ENCODE data around the gene TBC1D24. TPM values are rescaled to one million over a fixed set of nuclear protein-coding genes. Genes with fewer than 3 reads are reported as not detected.
"Not testable (repeated sequence)": the region's sequence is repeated elsewhere in the genome, so short reads cannot be mapped to it uniquely, and the experiment has no call there.

TBC1D24 gene
- total RNA-seq, 4 donors from 2014 or later, result 5.6 to 16.2 (median 13.6) TPM

- H3K4me1 ChIP-seq, result peaks cover 0 to 16% (median 5%) of the 10 kb centered on the region in 4 donors
- no peaks in the 10 kb centered on the region for H3K27me3 ChIP-seq
- H3K9me3 ChIP-seq, result no peaks in the 10 kb centered on the region
- peak overlapping the region; percentile 62 to 96 (median 88) for H3K4me3 ChIP-seq
- H3K36me3 ChIP-seq, result peaks cover 0 to 6% (median 0%) of the 10 kb centered on the region in 3 donors
- peak overlapping the region; percentile 60 to 79 (median 72) for H3K27ac ChIP-seq
- TF ChIP-seq CTCF (IDR thresholded peaks at IDR 0.05) (no peak), POLR2A (IDR thresholded peaks at IDR 0.05) (no peak)
- no peak for DNase-seq
Observed at GRCh38 chr16:2428784-2429033, 46.2 kb upstream of the TBC1D24 start.

- Histone ChIP-seq H3K36me3 (peaks cover 0 to 9% (median 0%) of the 10 kb centered on the region in 3 donors), H3K27ac (peak within 1 kb of the TSS; percentile 65 to 84 (median 72)), H3K9me3 (no peaks in the 10 kb centered on the region), H3K4me1 (peaks cover 0 to 16% (median 5%) of the 10 kb centered on the region in 4 donors), H3K4me3 (peak within 1 kb of the TSS; percentile 62 to 96 (median 88)), H3K27me3 (no peaks in the 10 kb centered on the region)
- DNase-seq, result peak; percentile 96 to 99 (median 98)
- TF ChIP-seq CTCF (IDR thresholded peaks at IDR 0.05), result peak in 3 of 6 experiments; percentile 33 to 39 (median 35)
- TF ChIP-seq POLR2A (IDR thresholded peaks at IDR 0.05), result peak; percentile 12 to 37
Observed at GRCh38 chr16:2429034-2429770, 45.7 kb upstream of the TBC1D24 start, which contains the start of gene CCNF. Gene CCNF, plus strand, starts transcription at chr16:2429447. Its CDS starts 35 bp downstream, at chr16:2429482.

GRCh38 chr16:2429771-2430663, 44.9 kb upstream of the TBC1D24 start:
- no peak for DNase-seq
- H3K36me3 ChIP-seq, result peaks cover 0 to 9% (median 0%) of the 10 kb centered on the region in 3 donors

GRCh38 chr16:2432286-2432685, 42.6 kb upstream of the TBC1D24 start:
- DNase-seq, result no peak
- H3K27me3 ChIP-seq, result no peaks in the 10 kb centered on the region
- peaks cover 0 to 22% (median 0%) of the 10 kb centered on the region in 3 donors for H3K36me3 ChIP-seq
- H3K27ac ChIP-seq, result no peak overlapping the region
- H3K4me3 ChIP-seq, result no peak overlapping the region
- TF ChIP-seq CTCF (IDR thresholded peaks at IDR 0.05) (no peak), POLR2A (IDR thresholded peaks at IDR 0.05) (no peak)
- H3K9me3 ChIP-seq, result no peaks in the 10 kb centered on the region
- H3K4me1 ChIP-seq, result peaks cover 0 to 16% (median 5%) of the 10 kb centered on the region in 4 donors

More at GRCh38 chr16:2429771-2430663, 44.9 kb upstream of the TBC1D24 start:
- H3K4me1 ChIP-seq, result peaks cover 0 to 16% (median 5%) of the 10 kb centered on the region in 4 donors
- H3K27me3 ChIP-seq, result no peaks in the 10 kb centered on the region
- peak overlapping the region; percentile 62 to 96 (median 88) for H3K4me3 ChIP-seq
- H3K9me3 ChIP-seq, result no peaks in the 10 kb centered on the region
- H3K27ac ChIP-seq, result peak overlapping the region; percentile 54 to 84 (median 72)
- TF ChIP-seq CTCF (IDR thresholded peaks at IDR 0.05) (peak in 1 of 6 experiments; percentile 6), POLR2A (IDR thresholded peaks at IDR 0.05) (peak in 1 of 2 donors; percentile 1)

GRCh38 chr16:2432801-2433505, 42.0 kb upstream of the TBC1D24 start:
- Histone ChIP-seq H3K36me3 (peaks cover 0 to 25% (median 0%) of the 10 kb centered on the region in 3 donors), H3K4me3 (no peak overlapping the region), H3K4me1 (peaks cover 0 to 16% (median 5%) of the 10 kb centered on the region in 4 donors), H3K9me3 (no peaks in the 10 kb centered on the region), H3K27me3 (no peaks in the 10 kb centered on the region), H3K27ac (no peak overlapping the region)
- TF ChIP-seq POLR2A (IDR thresholded peaks at IDR 0.05), result no peak
- no peak for TF ChIP-seq CTCF (IDR thresholded peaks at IDR 0.05)
- DNase-seq, result no peak

GRCh38 chr16:2435236-2435635, 39.7 kb upstream of the TBC1D24 start:
- not testable (repeated sequence) for H3K4me1 ChIP-seq

More at GRCh38 chr16:2435236-2435635, 39.7 kb upstream of the TBC1D24 start:
- H3K27me3 ChIP-seq, H3K4me3 ChIP-seq, H3K9me3 ChIP-seq, DNase-seq, H3K27ac ChIP-seq: not testable (repeated sequence)
- H3K36me3 ChIP-seq, result peaks cover 0 to 25% (median 0%) of the 10 kb centered on the region in 3 donors
